Activated gamma-delta T cell treated with Interleukin-2 at 50 U/mL for 16 hours (primary cell): ENCODE data around the gene AGK.
"Not testable (repeated sequence)": the region's sequence is repeated elsewhere in the genome, so short reads cannot be mapped to it uniquely, and the experiment has no call there.

Source experiments
- DNase-seq: peaks from one replicate; pipeline ENCODE4 v3.0.0-alpha.2; 2020

AGK gene

DNA sequence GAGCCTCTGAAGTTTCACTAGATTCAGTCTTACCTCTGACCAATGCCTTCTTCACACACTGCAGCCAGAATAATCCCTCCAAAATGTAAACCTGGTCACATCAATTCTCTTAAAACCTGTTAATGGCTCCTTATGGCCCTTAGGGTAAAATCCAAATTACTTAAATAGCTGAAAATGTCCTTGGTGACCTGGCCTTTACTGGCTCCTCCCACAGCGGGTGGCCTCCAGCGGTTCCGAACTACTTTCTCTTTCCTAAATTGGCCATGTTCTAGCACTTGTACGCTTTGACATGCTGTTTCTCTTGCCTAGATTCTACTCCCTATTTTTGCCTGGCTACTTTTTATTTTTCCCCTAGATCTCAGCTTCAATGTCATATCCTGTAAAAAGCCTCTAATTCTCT is 36.1 kb downstream of the AGK start:
- DNase-seq, result no peak

DNA sequence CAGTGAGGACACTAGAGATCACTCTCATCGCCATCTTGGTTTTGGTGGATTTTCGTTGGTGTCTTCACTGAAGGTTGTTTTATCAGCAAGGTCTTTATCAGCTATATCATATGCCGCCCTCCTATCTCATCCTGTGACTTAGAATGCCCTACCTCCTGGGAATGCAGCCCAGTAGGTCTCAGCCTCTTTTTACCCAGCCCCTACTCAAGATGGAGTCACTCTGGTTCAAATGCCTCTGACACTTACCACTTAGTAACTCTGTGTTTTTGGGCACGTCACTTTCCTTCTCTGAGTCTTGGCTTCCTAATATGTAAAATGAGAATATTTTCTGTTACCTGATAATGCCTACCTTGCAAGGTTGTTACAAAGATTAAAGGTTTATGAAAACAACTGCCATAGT is 37.7 kb downstream of the AGK start:
- no peak for DNase-seq

DNA sequence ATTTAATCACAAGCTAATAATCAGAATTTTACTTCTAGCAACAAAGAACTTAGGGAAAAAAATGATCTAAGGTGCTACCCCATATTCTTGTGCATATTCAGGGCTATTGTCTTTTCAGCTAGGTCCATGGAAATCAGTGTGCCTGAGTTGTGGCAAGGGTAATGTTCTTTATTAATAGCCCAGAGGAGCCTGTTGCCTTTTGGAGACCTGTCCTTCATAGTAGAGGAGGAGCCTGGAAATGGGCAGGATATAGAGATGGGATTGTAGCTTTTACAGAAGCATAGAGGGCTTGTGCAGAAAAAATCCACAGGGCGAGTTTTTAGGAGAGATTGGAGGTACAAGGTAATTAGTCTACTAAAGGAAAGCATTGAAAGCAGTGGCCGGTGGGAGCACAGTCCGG is 38.9 kb downstream of the AGK start:
- DNase-seq, result no peak

DNA sequence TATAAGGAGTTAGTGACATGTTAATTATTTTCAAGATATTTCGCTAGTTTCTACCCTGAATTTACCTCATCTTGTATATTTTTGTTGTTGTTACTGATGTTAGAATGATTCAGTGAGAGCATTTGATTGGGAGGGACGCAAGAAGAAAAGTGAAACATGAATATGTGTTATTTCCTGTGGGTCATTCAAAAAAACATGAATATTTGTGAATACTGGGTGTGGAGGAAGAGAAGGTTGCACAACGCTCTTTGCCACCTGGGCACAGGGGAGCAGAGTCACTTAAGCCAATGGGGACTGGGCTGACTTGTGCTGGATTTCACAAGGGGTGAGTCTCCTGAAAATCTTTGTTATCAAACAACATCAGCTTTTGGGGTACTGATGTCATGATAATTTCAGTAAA is 39.5 kb downstream of the AGK start:
- DNase-seq, result no peak

DNA sequence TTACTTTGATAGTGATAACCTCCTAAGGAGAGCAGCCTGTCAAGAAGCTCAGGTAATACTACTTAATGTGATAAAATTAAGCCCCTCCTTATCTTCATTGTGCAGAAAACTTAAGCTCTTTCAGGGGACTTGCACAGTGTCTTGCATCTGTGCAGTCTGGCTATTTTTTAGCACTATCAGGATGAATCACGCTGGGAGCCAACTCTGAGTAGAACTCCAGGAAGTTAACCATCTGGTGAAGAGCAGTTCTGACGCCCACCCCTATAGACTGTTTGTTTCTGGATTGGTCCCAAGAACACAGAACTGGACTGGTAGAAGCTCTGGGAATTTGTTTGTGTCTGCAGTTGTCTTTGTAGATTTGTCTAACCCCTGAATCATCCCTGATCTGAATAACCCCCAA is 41.9 kb downstream of the AGK start:
- DNase-seq, result no peak

DNA sequence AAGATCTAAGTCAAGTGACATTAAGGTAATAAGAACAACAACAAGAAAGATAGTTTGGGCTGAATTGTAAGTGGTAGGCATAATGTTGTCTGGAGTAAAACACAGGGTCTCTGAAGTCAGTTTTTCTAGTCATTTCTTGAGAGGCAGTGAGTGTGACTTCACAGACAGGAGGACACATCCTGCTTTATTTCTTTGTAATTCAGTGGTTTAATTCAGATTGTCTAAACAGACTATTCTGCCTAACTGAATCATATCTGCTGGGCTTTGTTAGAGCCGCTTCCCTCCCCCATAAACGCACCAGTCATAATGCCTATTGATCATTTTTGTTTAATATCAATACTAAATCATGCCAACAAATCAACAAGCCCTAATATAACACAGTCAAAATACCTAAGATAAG is 46.8 kb downstream of the AGK start:
- no peak for DNase-seq

GRCh38 chr7:141598408-141598807 is 47.2 kb downstream of the AGK start:
- DNase-seq, result no peak

DNA sequence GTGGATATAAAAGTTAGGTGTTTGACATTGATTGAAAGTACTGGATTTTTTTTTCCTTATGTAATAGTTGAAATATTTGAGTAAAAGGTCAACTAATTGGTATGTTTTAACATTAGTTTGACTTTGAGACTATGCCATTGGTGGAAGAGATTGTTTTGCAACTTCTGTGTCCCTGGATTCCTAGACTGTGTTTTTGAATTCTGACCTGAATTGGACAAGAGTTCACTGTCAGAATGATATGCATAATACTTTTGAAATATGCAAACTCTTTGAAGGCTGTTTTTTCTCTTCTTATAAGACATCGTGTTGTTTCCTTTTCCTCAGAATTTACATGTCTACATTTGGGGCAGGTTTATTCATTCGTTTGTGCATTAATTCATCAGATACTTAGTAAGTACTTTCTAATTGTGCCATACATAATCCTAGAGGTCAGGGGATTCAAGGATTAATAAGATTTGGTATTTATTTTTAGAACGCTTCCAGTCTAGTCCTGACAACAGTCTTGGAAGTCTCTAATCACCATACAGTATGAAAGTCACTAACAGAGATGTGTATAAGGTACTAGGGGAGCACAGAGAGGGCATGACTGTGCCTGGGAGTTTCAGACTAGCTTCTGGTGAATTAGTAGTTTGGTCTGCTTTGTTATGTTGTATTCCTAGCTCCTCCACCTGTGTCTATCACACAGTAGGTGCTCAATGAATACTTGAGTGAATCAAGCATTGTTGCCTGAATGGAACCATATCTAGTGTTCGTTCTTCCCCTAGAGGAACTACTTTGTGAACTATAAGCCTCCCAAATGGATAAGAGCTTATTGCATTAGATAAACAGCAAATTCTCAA is 49.2 kb downstream of the AGK start:
- no peak for DNase-seq

- no peak for DNase-seq
These were observed 58.4 kb downstream of the AGK start for GRCh38 chr7:141609576-141609975.

DNA sequence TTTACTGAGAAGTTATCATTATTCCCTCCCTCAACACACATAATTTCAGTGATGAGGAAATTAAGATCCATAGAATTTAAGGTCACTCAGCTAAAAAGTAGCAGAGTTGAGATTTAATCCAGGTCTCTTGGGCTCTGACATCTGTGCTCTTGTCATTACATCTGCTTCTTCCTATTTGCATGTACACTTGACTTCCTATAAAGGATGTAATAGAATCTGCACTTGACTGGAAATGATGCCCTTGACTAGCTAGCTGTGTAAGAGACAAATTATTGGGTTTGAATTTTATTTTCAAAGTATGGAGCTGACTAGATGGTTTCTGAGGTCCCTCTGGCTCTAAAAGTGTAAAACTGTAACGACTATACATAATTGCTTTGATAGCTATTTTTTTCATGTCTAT is 59.5 kb downstream of the AGK start:
- no peak for DNase-seq

- no peak for DNase-seq
These were observed 61.7 kb downstream of the AGK start for GRCh38 chr7:141612861-141613260.

- DNase-seq, result no peak
These were observed 66.1 kb downstream of the AGK start for GRCh38 chr7:141617280-141617679.

DNA sequence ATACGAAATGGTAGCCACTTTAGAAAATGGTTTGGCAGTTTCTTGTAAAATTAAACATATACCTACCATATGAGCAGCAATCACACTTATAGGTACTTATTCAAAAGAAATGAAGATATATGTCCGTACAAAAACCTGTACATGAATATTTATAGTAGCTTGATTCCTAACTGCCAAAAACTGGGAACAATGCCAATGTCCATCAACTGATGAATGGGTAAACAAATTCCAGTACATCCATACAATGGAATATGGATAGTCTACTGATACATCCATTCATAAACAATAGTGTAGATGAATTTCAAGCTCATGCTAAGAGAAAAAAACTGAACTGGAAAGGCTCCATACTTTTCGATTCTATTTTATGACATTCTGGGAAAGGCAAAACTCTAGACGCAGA is 68.5 kb downstream of the AGK start:
- no peak for DNase-seq

GRCh38 chr7:141624763-141625162 is 73.6 kb downstream of the AGK start:
- DNase-seq, result no peak

GRCh38 chr7:141630621-141631020 is 79.4 kb downstream of the AGK start:
- no peak for DNase-seq

GRCh38 chr7:141631525-141631924 is 80.3 kb downstream of the AGK start:
- DNase-seq, result no peak

GRCh38 chr7:141634065-141634464 is 82.9 kb downstream of the AGK start:
- no peak for DNase-seq

GRCh38 chr7:141636053-141636452 is 84.8 kb downstream of the AGK start:
- DNase-seq, result no peak

DNA sequence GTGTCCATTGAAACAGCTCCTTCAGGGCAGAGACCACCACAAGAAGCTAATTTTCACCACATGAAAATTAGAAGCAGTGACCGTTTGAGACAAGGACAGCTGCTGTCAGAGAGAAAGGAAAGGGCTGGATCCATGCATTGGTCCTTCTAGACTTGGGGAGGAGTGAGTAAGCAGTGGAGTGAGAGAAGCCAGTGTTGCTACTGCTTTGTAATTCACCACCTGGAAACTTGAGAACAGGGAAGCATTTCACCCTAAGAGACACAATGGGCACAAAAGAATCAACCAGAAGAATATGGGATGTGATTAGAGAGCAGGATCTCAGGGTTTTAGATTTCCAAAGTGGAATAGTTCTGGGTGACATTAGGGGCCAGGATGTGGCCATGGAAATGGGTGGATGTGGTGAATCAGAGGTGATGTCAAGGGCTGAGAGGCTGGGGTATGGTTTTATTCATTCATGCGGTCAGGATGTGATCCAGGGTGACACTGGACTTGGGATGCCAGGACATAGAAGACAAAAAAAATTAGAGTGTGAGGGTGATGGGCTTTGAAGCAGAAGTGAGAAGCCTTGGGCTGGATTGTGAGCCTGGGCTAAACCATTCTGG is 89.1 kb downstream of the AGK start:
- no peak for DNase-seq

DNA sequence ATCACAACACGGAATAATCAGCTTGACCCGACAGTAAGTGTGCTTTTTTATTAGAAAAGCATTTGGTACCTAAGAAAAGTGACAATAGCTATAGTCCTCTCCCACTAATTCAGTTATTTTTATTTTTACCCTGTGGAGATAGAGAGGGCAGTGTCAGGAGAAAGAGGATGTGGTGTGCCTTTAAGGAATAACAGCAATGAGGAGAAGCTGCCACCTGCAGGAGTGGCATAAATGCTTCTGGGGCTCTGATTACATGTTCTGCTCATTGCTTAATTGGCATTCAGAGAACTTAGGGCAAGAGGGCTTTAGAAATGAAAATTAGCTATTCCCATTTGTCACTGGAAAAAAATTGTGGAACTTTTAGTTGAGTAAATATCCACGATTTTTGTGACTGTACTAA is 90.7 kb downstream of the AGK start:
- DNase-seq, result no peak

DNA sequence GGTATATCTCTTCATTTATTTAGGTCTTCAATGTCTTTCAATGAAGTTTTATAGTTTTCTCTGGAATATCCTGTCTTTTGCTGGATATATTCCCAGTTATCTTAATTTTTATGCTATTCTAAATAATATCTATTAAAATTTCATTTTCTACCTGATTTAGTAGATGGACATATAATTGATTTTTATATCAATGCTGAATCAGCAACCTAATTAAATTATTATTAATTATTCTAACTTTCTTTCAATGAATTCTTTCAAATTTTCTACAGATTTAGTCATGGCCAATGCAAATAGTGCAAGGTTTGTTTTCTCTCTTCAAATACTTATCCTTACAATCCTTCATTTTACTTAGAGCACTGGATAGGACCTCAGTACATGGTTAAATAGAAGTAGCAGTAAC is 94.0 kb downstream of the AGK start:
- DNase-seq, result no peak

- DNase-seq, result no peak
These were observed 95.7 kb downstream of the AGK start for GRCh38 chr7:141646826-141647480.

DNA sequence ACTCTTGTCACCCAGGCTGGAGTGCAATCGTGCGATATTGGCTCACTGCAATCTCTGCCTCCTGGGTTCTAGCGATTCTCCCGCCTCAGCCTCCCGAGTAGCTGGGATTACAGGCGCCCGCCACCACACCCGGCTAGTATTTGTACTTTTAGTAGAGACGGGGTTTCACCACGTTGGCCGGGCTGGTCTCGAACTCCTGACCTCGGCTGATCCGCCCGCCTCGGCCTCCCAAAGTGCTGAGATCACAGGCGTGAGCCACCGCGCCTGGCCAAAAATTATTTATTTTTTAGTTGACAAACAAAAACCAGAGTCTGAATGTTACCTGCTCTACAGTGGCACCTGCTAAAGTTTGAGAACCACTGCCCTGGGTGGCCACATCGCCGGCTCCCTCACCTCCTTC is 96.5 kb downstream of the AGK start:
- DNase-seq, result not testable (repeated sequence)
